A673 (cell line): ENCODE results near the gene ADAMTS9.

Experiments used
- EZH2 ChIP-seq: fragments of 200-600 bp; sonication (generic); IDR thresholded peaks from 2 replicates; pipeline ENCODE4 v1.6.1; 2017; ENCODE audit warnings: borderline replicate concordance, low read depth, mild to moderate bottlenecking, mixed read lengths, antibody characterized with exemption, low read length; ENCODE audit not compliant: poor library complexity, severe bottlenecking
- TF ChIP-seq, protein P1 (sequence below): fragments of 300-800, 200-600 bp; sonication (generic); conservative IDR thresholded peaks from 2 replicates; pipeline ENCODE4 v1.5.1; 2017; ENCODE audit warnings: low read depth, mild to moderate bottlenecking, antibody characterized with exemption, low read length, moderate library complexity, mixed read lengths

GRCh38 chr3:64530434-64531049, 157.3 kb downstream of the ADAMTS9 start:
- TF ChIP-seq, protein P1, sequence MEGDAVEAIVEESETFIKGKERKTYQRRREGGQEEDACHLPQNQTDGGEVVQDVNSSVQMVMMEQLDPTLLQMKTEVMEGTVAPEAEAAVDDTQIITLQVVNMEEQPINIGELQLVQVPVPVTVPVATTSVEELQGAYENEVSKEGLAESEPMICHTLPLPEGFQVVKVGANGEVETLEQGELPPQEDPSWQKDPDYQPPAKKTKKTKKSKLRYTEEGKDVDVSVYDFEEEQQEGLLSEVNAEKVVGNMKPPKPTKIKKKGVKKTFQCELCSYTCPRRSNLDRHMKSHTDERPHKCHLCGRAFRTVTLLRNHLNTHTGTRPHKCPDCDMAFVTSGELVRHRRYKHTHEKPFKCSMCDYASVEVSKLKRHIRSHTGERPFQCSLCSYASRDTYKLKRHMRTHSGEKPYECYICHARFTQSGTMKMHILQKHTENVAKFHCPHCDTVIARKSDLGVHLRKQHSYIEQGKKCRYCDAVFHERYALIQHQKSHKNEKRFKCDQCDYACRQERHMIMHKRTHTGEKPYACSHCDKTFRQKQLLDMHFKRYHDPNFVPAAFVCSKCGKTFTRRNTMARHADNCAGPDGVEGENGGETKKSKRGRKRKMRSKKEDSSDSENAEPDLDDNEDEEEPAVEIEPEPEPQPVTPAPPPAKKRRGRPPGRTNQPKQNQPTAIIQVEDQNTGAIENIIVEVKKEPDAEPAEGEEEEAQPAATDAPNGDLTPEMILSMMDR, result peak; percentile 59
- TF ChIP-seq EZH2, result no peak
